Inflammatory macrophage treated with lipopolysaccharide for 4 hours (primary cell): ENCODE data around the gene CCL13.

Experiments used
- DNase-seq: peaks from one replicate; pipeline ENCODE4 v3.0.0-alpha.2; 2020

The CCL13 gene

GRCh38 chr17:34386343-34386696, 30.0 kb downstream of the CCL13 start:
- DNase-seq: no peak

DNA sequence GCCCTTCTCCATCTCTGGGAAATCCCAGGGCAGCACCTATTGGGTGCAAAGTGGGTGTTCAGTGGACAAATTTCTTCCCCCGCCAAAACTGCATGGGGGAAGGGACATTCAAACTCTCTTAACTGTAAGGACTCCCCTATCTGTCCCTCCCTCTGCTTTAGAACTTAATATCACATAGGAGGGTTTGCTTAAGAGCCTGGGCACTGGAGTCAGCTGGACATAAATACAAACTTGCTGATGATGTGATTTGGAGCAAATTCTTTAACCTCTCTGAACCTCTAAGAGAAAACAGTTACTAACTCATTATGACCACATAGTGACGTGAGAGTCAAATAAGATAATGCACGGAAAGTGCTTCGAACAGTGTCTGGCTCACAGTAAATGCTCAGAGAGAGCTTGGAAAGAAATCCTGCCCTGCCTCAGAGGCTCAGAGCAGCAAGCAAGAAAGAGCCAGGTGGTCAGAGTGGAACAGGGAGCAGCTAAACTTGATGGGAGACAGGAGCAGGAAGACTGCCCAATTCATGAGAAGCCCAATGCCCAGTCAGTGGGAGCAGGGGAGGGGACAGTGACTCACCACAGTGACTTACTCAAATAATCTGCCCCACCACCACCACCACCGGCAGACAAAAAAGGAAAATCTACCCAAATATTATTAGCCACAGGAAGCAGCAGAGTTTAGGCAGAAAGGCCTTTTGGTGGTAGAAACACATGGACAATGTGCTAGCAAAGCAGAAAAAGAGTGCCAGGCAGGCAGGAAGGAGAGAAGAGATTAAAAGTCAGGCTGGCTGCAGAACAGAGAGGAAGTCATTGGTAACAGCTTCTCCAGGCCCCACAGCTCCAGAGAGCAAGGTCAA, 30.6 kb downstream of the CCL13 start:
- DNase-seq: peak; percentile 75

DNA sequence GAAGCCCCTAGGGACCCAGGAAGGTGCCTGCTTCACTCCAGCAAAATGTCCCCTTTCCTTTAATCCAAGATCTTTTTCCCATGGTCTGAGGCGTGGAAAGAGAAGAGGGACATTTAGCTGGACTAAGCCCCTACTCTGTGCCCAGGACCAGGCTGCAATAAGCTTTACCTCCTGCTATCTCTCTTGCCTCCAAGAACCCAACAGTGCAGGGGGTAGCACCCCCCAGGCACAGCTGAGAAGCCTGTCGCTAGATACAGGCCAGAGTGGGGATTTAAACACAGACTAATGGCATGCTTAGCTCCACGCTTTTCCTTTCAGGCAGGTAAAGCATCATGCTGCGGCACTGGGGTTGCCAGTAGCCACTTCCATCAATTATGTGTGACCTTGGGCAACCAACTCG, 31.3 kb downstream of the CCL13 start:
- DNase-seq: no peak

DNA sequence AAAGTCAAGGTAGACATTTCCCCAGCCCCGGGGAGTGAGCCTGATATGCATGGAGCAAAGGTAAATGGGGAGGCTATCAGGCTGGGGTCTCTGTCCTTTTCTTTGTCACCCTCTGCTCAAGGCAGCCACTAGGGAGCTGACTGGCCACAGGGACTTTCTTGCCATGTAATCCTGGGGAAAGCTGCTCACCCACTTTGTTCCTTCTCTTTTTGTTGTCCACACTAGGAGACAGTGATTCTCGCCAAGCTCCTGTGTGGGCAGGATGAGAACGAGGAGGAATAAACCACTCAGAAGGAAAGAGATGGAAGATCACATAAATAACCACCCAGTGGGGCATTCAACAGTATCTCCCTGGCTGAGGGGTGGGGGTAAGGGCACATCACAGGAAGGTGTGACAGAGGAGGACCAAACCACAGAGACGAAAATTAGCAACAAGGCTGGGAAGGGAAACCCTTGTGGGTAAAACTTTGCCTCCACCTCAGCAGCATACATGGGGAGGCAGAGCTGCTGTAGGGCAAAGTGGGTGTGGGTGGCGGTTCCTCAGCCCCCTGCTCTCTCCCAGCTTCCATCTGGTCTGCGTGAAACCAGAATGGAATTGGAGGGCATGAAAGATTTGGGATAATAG, 33.0 kb downstream of the CCL13 start:
- peak; percentile 37 for DNase-seq

GRCh38 chr17:34390649-34391048, 34.4 kb downstream of the CCL13 start:
- DNase-seq: no peak

DNA sequence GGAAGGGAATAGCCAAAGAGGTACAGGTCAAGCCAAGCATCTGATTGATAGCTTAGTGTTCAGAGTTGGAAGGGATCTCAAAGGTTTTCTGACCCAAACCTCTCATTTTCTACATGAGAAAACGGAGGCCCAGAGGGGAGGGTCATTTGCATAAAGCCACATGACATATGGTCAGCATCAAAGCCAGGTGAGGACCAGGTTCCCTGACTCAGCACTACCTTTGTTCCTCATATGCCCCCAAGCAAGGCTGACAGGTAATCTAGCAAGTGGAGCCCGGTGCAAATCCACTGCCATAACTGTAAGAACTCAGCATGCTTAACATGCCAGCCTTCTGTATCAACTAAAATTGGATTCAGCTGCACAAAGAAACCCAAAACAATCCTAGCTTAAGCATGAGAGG, 35.0 kb downstream of the CCL13 start:
- DNase-seq: no peak

- DNase-seq: peak; percentile 35
Measured at GRCh38 chr17:34393401-34393800, 37.1 kb downstream of the CCL13 start.

- DNase-seq: no peak
Measured at GRCh38 chr17:34397265-34397664, 41.0 kb downstream of the CCL13 start.

GRCh38 chr17:34398990-34399389, 42.7 kb downstream of the CCL13 start:
- DNase-seq: peak; percentile 88

GRCh38 chr17:34399725-34400124, 43.4 kb downstream of the CCL13 start:
- peak; percentile 62 for DNase-seq

DNA sequence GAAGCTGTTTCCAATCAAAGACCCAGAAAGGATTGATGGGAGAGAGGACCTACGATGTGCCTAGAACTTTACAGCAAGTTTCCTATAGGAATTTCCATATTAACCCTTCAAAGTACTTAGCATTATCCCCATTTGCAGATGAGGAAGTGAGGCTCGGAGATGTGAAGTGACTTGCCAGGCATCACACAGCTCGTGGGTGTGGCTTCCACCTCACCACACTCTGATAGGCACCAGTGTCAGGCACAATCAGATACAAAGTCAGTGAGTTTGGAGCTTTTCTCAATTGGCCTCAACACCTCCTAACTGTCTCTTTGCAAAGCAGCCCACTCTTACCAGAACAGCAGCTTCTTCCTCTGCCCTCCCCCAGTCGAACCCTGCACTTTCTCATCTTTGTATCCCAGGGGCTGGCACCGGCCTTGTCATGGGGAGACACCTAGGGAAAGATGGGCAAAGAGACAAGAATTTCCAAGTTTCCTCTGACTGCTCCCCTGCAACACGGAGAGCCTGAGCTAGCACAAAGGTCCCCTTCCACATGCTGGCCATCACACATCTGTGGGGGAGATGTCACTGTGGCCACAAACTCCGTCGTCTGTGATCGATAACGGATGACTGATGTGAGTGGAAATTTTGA, 44.1 kb downstream of the CCL13 start:
- DNase-seq: peak; percentile 50

DNA sequence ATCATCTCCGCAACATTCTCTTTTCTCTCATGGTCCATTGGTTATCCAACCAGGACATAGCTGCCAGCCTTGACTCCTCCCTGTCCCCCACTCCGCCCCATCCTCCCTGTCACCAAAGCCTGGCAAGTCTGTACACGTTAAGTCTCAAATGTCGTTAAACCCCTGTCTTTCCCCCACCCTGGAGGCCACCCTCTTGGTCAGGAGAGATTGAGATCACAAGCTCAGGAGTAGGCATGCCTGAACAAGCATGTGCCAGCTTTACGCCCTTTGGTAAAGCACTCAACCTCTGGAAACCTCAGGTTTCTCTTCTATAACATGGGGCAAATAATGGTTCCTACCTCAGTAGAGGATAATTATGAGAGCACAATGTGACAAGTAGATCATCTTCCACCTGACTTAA, 44.9 kb downstream of the CCL13 start:
- DNase-seq: no peak

DNA sequence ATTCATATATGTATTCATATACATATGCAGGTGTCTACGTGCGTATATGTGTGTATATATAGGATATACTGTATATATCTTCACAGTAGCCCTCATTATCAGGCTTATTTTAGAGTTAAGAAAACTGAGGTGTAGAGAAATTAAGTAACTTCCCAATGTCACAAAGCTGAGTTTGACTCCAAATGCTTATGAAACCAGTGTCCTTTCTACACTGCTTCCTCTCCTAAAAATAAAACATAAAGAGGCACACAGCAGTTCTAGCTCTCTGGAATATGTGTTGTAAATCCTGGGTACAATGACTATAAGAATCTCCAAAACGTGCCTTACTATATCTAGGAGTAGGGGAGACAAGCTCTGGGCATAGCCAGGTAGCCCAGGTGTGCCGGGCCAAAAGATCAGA, 46.7 kb downstream of the CCL13 start:
- DNase-seq: peak; percentile 34

DNA sequence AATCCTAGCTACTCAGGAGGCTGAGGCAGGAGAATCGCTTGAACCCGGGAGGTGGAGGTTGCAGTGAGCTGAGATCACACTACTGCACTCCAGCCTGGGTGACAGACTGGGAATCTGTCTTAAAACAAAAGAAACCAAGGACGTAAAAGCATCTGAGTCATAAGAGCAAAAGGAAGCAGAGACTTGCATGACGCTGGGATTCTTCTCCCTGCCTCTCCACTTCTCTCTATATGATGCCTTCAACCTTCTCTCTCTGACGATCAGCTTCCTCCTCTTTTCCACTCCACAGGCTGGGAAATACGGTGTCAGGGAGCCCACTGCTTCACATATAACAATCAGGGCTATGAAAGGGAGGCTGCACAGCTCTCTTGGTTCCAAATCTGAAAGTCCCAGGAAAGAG, 49.9 kb downstream of the CCL13 start:
- DNase-seq: peak; percentile 72
